WERI-Rb-1 (cell line): ENCODE data around the gene TNFRSF25.

Experiments used
- DNase-seq: peaks from one replicate; pipeline ENCODE4 v3.0.0-alpha.2; 2020
- H3K27ac ChIP-seq: fragments of 250-450 bp; sonication (Bioruptor Pico); 2 replicates; pipeline ENCODE4 v1.5.1; 2020; ENCODE audit warnings: mild to moderate bottlenecking, moderate library complexity
- H3K27me3 ChIP-seq: fragments of 250-450 bp; sonication (Bioruptor Pico); 2 replicates; pipeline ENCODE4 v1.5.1; 2021; ENCODE audit warnings: mild to moderate bottlenecking, low read depth, moderate library complexity; ENCODE audit not compliant: insufficient read depth, severe bottlenecking
- H3K36me3 ChIP-seq: fragments of 250-450 bp; sonication (Bioruptor Pico); 2 replicates; pipeline ENCODE4 v1.5.1; 2020; ENCODE audit warnings: mild to moderate bottlenecking, moderate library complexity
- H3K4me3 ChIP-seq: 2 replicates; pipeline ENCODE4 v1.5.1; 2011; ENCODE audit warnings: low read depth, mild to moderate bottlenecking, control low read depth, low read length
- H3K9me3 ChIP-seq: fragments of 250-450 bp; sonication (Bioruptor Pico); 2 replicates; pipeline ENCODE4 v1.5.1; 2021; ENCODE audit warnings: mild to moderate bottlenecking, moderate library complexity; ENCODE audit not compliant: severe bottlenecking
- CTCF ChIP-seq: IDR thresholded peaks from 2 replicates; pipeline ENCODE4 v1.5.1; 2011; ENCODE audit warnings: low read depth, mild to moderate bottlenecking, control low read depth, inconsistent platforms, low read length

Gene TNFRSF25

GRCh38 chr1:6500544-6501278 is 34.7 kb upstream of the TNFRSF25 start:
- Histone ChIP-seq H3K27me3 (no peaks in the 10 kb centered on the region), H3K9me3 (no peaks in the 10 kb centered on the region), H3K4me3 (no peak overlapping the region), H3K36me3 (no peaks in the 10 kb centered on the region), H3K27ac (no peak overlapping the region)
- no peak for DNase-seq
- no peak for TF ChIP-seq CTCF

GRCh38 chr1:6499296-6499695 is 33.3 kb upstream of the TNFRSF25 start:
- Histone ChIP-seq H3K27me3 (no peaks in the 10 kb centered on the region), H3K27ac (no peak overlapping the region), H3K9me3 (no peaks in the 10 kb centered on the region), H3K4me3 (no peak overlapping the region), H3K36me3 (no peaks in the 10 kb centered on the region)
- no peak for DNase-seq
- TF ChIP-seq CTCF, result no peak

GRCh38 chr1:6498576-6499111 is 32.7 kb upstream of the TNFRSF25 start:
- no peak for DNase-seq
- H3K36me3 ChIP-seq, result no peaks in the 10 kb centered on the region
- 0 out of 2 replicates have a peak overlapping the region, but pooled peaks have one; percentile 8 for H3K27ac ChIP-seq
- TF ChIP-seq CTCF, result no peak
- H3K4me3 ChIP-seq, result no peak overlapping the region
- no peaks in the 10 kb centered on the region for H3K9me3 ChIP-seq
- no peaks in the 10 kb centered on the region for H3K27me3 ChIP-seq

- H3K9me3 ChIP-seq, result no peaks in the 10 kb centered on the region
- no peak for DNase-seq
- no peak overlapping the region for H3K27ac ChIP-seq
- no peaks in the 10 kb centered on the region for H3K36me3 ChIP-seq
- H3K27me3 ChIP-seq, result no peaks in the 10 kb centered on the region
- TF ChIP-seq CTCF, result no peak
- peak overlapping the region; percentile 55 for H3K4me3 ChIP-seq
Measured at GRCh38 chr1:6497867-6498575, 32.0 kb upstream of the TNFRSF25 start.

DNA sequence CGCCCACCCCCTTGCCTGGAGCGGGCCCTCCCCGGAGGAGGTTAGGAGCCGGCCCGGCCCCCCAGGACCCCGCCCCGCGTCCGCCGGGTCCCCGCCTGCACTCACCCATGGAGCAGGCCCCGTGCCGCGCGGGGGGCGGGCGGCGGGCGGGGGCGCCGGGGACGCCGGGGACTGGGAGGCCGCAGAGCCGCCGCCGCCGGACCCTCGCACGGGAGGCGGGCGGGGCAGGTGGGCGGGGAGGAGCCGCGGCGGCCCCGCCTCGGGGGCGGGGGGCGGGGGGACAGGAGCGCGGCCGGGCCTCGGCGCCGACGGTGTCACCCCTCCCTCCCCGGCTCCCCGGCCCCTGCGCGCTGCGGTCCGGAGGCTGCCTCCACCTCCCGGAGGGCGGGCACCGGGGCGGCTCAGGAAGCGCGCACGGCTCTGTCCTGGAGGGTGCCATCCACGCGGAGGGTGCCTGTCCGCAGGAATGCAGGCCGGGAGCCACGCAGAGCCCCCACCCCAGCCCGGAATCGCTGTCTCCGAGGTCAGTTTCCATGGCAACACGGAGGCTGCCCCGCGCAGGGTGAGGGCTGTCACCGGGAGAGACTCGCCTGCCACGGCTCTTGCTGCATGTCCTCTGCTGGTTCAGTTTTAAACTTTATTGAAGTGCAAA is 31.4 kb upstream of the TNFRSF25 start:
- Histone ChIP-seq H3K4me3 (peak overlapping the region; percentile 55), H3K27me3 (no peaks in the 10 kb centered on the region), H3K27ac (no peak overlapping the region), H3K9me3 (no peaks in the 10 kb centered on the region), H3K36me3 (no peaks in the 10 kb centered on the region)
- DNase-seq, result peak; percentile 52
- TF ChIP-seq CTCF, result no peak
